GM19193 (cell line): ENCODE data around the gene LCK.
A peak's percentile ranks its signal among the peaks of the same experiment; 100 is the strongest.

Experiments
- POLR2A ChIP-seq: IDR thresholded peaks from 4 replicates; pipeline ENCODE4 v1.6.1; 2011; ENCODE audit not compliant: insufficient read depth, insufficient read length; ENCODE audit errors: extremely low read depth

Gene LCK

GRCh38 chr1:32224285-32224684 lies 26.8 kb upstream of the LCK start:
- no peak for TF ChIP-seq POLR2A

GRCh38 chr1:32228771-32229170 lies 22.3 kb upstream of the LCK start:
- no peak for TF ChIP-seq POLR2A

GRCh38 chr1:32231843-32232432 lies 19.1 kb upstream of the LCK start:
- TF ChIP-seq POLR2A: peak; percentile 23

- TF ChIP-seq POLR2A: no peak
These were observed 18.3 kb upstream of the LCK start for GRCh38 chr1:32232558-32233304.

- no peak for TF ChIP-seq POLR2A
These were observed 16.3 kb upstream of the LCK start for GRCh38 chr1:32234792-32235191.

GRCh38 chr1:32239337-32239736 lies 11.7 kb upstream of the LCK start:
- TF ChIP-seq POLR2A: no peak

- TF ChIP-seq POLR2A: no peak
These were observed 11.3 kb upstream of the LCK start for GRCh38 chr1:32239790-32240139.

- no peak for TF ChIP-seq POLR2A
These were observed 10.7 kb upstream of the LCK start for GRCh38 chr1:32240140-32240951.

- peak; percentile 33 for TF ChIP-seq POLR2A
These were observed 9.9 kb upstream of the LCK start for GRCh38 chr1:32241001-32241763.

GRCh38 chr1:32242341-32242851 lies 8.7 kb upstream of the LCK start:
- TF ChIP-seq POLR2A: no peak

- TF ChIP-seq POLR2A: no peak
These were observed 4.2 kb upstream of the LCK start, which contains the start of gene FAM167B for GRCh38 chr1:32246888-32247273. TSS of gene FAM167B (plus strand) at chr1:32247222. CDS start at chr1:32247422, 200 bp downstream.

- no peak for TF ChIP-seq POLR2A
These were observed 3.6 kb upstream of the LCK start for GRCh38 chr1:32247452-32247851.

GRCh38 chr1:32247983-32248889 lies 2.8 kb upstream of the LCK start:
- TF ChIP-seq POLR2A: peak; percentile 37
